Astrocyte (in vitro differentiated cells and primary cell): Measurements from ENCODE around the gene LPAR3. TPM values are rescaled to one million over a fixed set of nuclear protein-coding genes. Genes with fewer than 3 reads are reported as not detected.

ENCODE experiments used
- DNase-seq: peaks from one replicate; pipeline ENCODE4 v3.0.0-alpha.2; 2010; ENCODE audit warnings: low read depth
- FAIRE-seq: peaks from 2 replicates; lab custom pipeline; 2011; peaks lifted over from hg19 to GRCh38; lab: Jason Lieb, UNC
- H2AFZ ChIP-seq: 2 replicates; pipeline ENCODE4 v1.6.0; 2012; ENCODE audit warnings: low read depth, low read length, inconsistent platforms
- H3K27ac ChIP-seq: 2 replicates; pipeline ENCODE4 v1.5.1; 2011; ENCODE audit warnings: low read depth, low read length, inconsistent platforms
- H3K27me3 ChIP-seq: 2 replicates; pipeline ENCODE4 v1.6.0; 2011; ENCODE audit warnings: low read length, inconsistent platforms; ENCODE audit not compliant: insufficient read depth
- H3K36me3 ChIP-seq: 2 replicates; pipeline ENCODE4 v1.5.1; 2011; ENCODE audit warnings: low read length, inconsistent platforms; ENCODE audit not compliant: insufficient read depth
- H3K4me1 ChIP-seq: 2 replicates; pipeline ENCODE4 v1.5.1; 2011; ENCODE audit warnings: low read length, inconsistent platforms; ENCODE audit not compliant: insufficient read depth
- H3K4me2 ChIP-seq: 2 replicates; pipeline ENCODE4 v1.6.0; 2012; ENCODE audit warnings: low read length, inconsistent platforms
- H3K4me3 ChIP-seq: 2 replicates; pipeline ENCODE4 v1.5.1; 2011; ENCODE audit warnings: low read depth, mild to moderate bottlenecking, low read length, inconsistent platforms; ENCODE audit not compliant: insufficient read depth
- H3K79me2 ChIP-seq: 2 replicates; pipeline ENCODE4 v1.6.0; 2012; ENCODE audit warnings: mild to moderate bottlenecking, low read length, inconsistent platforms; ENCODE audit not compliant: insufficient read depth
- H3K9ac ChIP-seq: 2 replicates; pipeline ENCODE4 v1.6.0; 2012; ENCODE audit warnings: mild to moderate bottlenecking, low read length, inconsistent platforms
- H3K9me3 ChIP-seq: 2 replicates; pipeline ENCODE4 v1.5.1; 2012; ENCODE audit warnings: low read depth, mild to moderate bottlenecking, low read length, inconsistent platforms; ENCODE audit not compliant: insufficient read depth
- H4K20me1 ChIP-seq: 2 replicates; pipeline ENCODE4 v1.6.0; 2012; ENCODE audit warnings: low read length, inconsistent platforms; ENCODE audit not compliant: insufficient read depth
- H3K27ac Mint-ChIP-seq: one replicate; pipeline ENCODE4 v1.8.0; 2021; ENCODE audit warnings: mild to moderate bottlenecking, mixed read lengths; ENCODE audit not compliant: unreplicated experiment
- H3K27me3 Mint-ChIP-seq: one replicate; pipeline ENCODE4 v1.8.0; 2021; ENCODE audit warnings: low read depth, mixed read lengths; ENCODE audit not compliant: unreplicated experiment
- H3K36me3 Mint-ChIP-seq: one replicate; pipeline ENCODE4 v1.8.0; 2021; ENCODE audit warnings: low read depth, mixed read lengths; ENCODE audit not compliant: unreplicated experiment
- H3K4me1 Mint-ChIP-seq: one replicate; pipeline ENCODE4 v1.8.0; 2021; ENCODE audit warnings: low read depth, mixed read lengths; ENCODE audit not compliant: unreplicated experiment
- H3K4me3 Mint-ChIP-seq: one replicate; pipeline ENCODE4 v1.8.0; 2021; ENCODE audit warnings: mild to moderate bottlenecking, moderate library complexity, mixed read lengths; ENCODE audit not compliant: unreplicated experiment
- H3K9me3 Mint-ChIP-seq: one replicate; pipeline ENCODE4 v1.8.0; 2021; ENCODE audit warnings: mild to moderate bottlenecking, mixed read lengths; ENCODE audit not compliant: unreplicated experiment
- EZH2 ChIP-seq: IDR thresholded peaks from 2 replicates; pipeline ENCODE4 v1.6.1; 2012; ENCODE audit warnings: mild to moderate bottlenecking, low read length, inconsistent platforms; ENCODE audit not compliant: insufficient read depth
- total RNA-seq: library from RNA; stranded (reverse); gene quantifications from 2 replicates; pipeline ENCODE4 v1.2.1, GENCODE V29; 2021
- TF ChIP-seq, protein P1 (sequence below): IDR thresholded peaks from 2 replicates; pipeline ENCODE4 v1.5.1; 2011; ENCODE audit warnings: low read depth, mild to moderate bottlenecking, inconsistent platforms, low read length, moderate library complexity; ENCODE audit not compliant: insufficient read depth

Gene LPAR3
- total RNA-seq, 1 donor from 2014 or later: 0.70 TPM

DNA sequence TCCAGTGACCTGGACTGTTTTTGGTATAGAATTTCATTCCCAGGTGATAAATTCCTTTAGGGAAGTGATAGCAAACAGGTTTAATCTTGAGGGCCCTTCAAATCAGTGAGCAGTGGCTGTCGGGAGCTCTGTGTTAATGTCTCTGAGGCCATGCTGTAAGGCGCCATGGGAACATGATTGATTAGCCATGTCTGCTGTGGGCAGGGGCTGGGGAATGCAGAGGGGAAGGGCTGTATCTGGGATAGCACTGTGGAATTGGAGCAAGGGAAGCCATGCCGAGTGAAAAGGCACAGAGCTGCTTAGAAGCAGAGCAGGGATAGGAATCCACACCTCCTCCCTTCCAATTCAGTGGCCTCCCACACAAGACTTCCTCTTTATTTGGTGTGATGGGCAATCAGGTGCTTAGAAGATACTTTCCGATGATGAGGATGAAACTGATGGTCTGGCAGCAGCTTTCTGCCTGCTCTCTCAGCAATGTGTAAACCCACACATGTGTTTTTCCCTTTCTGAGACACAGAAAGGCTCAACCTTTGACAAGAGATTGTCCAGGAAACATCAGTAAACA lies 119.0 kb downstream of the LPAR3 start:
- FAIRE-seq: no peak
- no peak overlapping the region for H3K27ac Mint-ChIP-seq
- peaks cover 9% of the 10 kb centered on the region for H3K27me3 Mint-ChIP-seq

DNA sequence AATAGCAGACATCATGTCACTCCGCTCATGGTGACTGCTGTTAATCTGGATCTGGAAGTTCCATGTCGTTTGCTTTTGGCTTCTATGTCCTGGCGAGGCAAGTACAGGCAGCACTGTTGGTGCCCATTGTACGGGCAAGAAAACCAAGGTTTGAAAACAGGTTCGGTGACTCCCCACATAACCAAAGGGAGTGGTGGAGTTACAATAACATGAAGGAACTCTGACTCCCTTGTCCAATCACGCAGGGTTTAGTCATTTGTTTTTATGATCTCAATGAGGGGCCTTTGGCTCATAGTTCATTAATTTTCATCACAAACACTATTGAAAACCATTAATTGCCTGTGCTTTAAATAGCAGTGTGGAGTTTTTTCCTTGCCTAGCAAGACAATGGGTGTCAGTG lies 119.8 kb downstream of the LPAR3 start:
- H3K9ac ChIP-seq: no peak overlapping the region
- H3K27me3 ChIP-seq: peaks cover 8% of the 10 kb centered on the region
- H3K36me3 ChIP-seq: no peaks in the 10 kb centered on the region
- H3K9me3 Mint-ChIP-seq: no peaks in the 10 kb centered on the region
- no peak overlapping the region for H3K4me3 ChIP-seq
- no peaks in the 10 kb centered on the region for H3K9me3 ChIP-seq
- no peaks in the 10 kb centered on the region for H4K20me1 ChIP-seq
- peaks cover 8% of the 10 kb centered on the region for H3K4me1 Mint-ChIP-seq
- no peaks in the 10 kb centered on the region for H3K4me1 ChIP-seq
- peaks cover 14% of the 10 kb centered on the region for H3K27me3 Mint-ChIP-seq
- H3K4me2 ChIP-seq: no peak overlapping the region
- no peak overlapping the region for H3K27ac ChIP-seq
- no peaks in the 10 kb centered on the region for H3K36me3 Mint-ChIP-seq
- H2AFZ ChIP-seq: no peak overlapping the region
- no peaks in the 10 kb centered on the region for H3K79me2 ChIP-seq
- FAIRE-seq (no peak), DNase-seq (no peak)
- no peak overlapping the region for H3K4me3 Mint-ChIP-seq
- no peak for TF ChIP-seq EZH2
- TF ChIP-seq, protein P1, sequence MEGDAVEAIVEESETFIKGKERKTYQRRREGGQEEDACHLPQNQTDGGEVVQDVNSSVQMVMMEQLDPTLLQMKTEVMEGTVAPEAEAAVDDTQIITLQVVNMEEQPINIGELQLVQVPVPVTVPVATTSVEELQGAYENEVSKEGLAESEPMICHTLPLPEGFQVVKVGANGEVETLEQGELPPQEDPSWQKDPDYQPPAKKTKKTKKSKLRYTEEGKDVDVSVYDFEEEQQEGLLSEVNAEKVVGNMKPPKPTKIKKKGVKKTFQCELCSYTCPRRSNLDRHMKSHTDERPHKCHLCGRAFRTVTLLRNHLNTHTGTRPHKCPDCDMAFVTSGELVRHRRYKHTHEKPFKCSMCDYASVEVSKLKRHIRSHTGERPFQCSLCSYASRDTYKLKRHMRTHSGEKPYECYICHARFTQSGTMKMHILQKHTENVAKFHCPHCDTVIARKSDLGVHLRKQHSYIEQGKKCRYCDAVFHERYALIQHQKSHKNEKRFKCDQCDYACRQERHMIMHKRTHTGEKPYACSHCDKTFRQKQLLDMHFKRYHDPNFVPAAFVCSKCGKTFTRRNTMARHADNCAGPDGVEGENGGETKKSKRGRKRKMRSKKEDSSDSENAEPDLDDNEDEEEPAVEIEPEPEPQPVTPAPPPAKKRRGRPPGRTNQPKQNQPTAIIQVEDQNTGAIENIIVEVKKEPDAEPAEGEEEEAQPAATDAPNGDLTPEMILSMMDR: no peak
- no peak overlapping the region for H3K27ac Mint-ChIP-seq

More for the DNA sequence above, 119.0 kb downstream of the LPAR3 start:
- Histone ChIP-seq H3K27me3 (peaks cover 7% of the 10 kb centered on the region), H3K36me3 (no peaks in the 10 kb centered on the region), H3K27ac (no peak overlapping the region), H2AFZ (no peak overlapping the region), H3K9ac (no peak overlapping the region), H3K79me2 (no peaks in the 10 kb centered on the region), H3K4me2 (no peak overlapping the region), H4K20me1 (no peaks in the 10 kb centered on the region), H3K9me3 (no peaks in the 10 kb centered on the region), H3K4me3 (no peak overlapping the region), H3K4me1 (no peaks in the 10 kb centered on the region)
- DNase-seq: no peak
- Mint-ChIP-seq H3K9me3 (no peaks in the 10 kb centered on the region), H3K4me3 (no peak overlapping the region), H3K4me1 (peaks cover 8% of the 10 kb centered on the region), H3K36me3 (no peaks in the 10 kb centered on the region)
- TF ChIP-seq, protein P1: no peak
- no peak for TF ChIP-seq EZH2

GRCh38 chr1:84772428-84772943 lies 120.5 kb downstream of the LPAR3 start:
- no peak overlapping the region for H3K27ac ChIP-seq
- H3K4me1 ChIP-seq: no peaks in the 10 kb centered on the region
- Mint-ChIP-seq H3K4me3 (no peak overlapping the region), H3K36me3 (no peaks in the 10 kb centered on the region), H3K4me1 (peaks cover 8% of the 10 kb centered on the region), H3K9me3 (no peaks in the 10 kb centered on the region), H3K27me3 (peaks cover 19% of the 10 kb centered on the region), H3K27ac (no peak overlapping the region)
- H3K4me2 ChIP-seq: no peak overlapping the region
- peak; percentile 47 for DNase-seq
- TF ChIP-seq EZH2: no peak
- TF ChIP-seq, protein P1: peak; percentile 95
- H3K79me2 ChIP-seq: no peaks in the 10 kb centered on the region
- no peak overlapping the region for H2AFZ ChIP-seq
- no peaks in the 10 kb centered on the region for H3K36me3 ChIP-seq
- no peaks in the 10 kb centered on the region for H4K20me1 ChIP-seq
- peaks cover 8% of the 10 kb centered on the region for H3K27me3 ChIP-seq
- H3K4me3 ChIP-seq: no peak overlapping the region
- no peak overlapping the region for H3K9ac ChIP-seq
- no peaks in the 10 kb centered on the region for H3K9me3 ChIP-seq
- peak; percentile 13 for FAIRE-seq
